ENCODE data around the gene EPC2.

GRCh38 chr2:148674063-148675020 lies 29.8 kb downstream of the EPC2 start:
- TF ChIP-seq CTCF (conservative IDR thresholded peaks at IDR 0.05; ENCODE audit: low read length) (peak; percentile 75), EZH2phosphoT487 (IDR thresholded peaks at IDR 0.05; ENCODE audit: borderline replicate concordance) (no peak)
